DND-41 (cell line): Measurements from ENCODE around the gene CSRNP3.

ENCODE experiments used
- ATAC-seq: fragments of 200-7000 bp; cut with Tn5 transposase; 3 replicates; pipeline ENCODE4 v1.9.1; 2021; ENCODE audit warnings: low read depth; ENCODE audit not compliant: insufficient read depth
- DNase-seq: peaks from one replicate; pipeline ENCODE4 v3.0.0-alpha.2; 2020
- H2AFZ ChIP-seq: 2 replicates; pipeline ENCODE4 v1.6.0; 2012; ENCODE audit warnings: low read depth, low read length
- H3K27ac ChIP-seq: 2 replicates; pipeline ENCODE4 v1.5.1; 2012; ENCODE audit warnings: low read length, inconsistent platforms
- H3K27me3 ChIP-seq: fragments of 200-600 bp; sonication (generic); 2 replicates; pipeline ENCODE4 v1.6.0; 2012; ENCODE audit warnings: low read length, mild to moderate bottlenecking, inconsistent platforms; ENCODE audit not compliant: insufficient read depth, poor library complexity
- H3K36me3 ChIP-seq: 2 replicates; pipeline ENCODE4 v1.5.1; 2012; ENCODE audit warnings: low read length, inconsistent platforms; ENCODE audit not compliant: insufficient read depth
- H3K4me1 ChIP-seq: 2 replicates; pipeline ENCODE4 v1.5.1; 2012; ENCODE audit warnings: mild to moderate bottlenecking, low read length; ENCODE audit not compliant: insufficient read depth
- H3K4me2 ChIP-seq: 2 replicates; pipeline ENCODE4 v1.6.0; 2012; ENCODE audit warnings: mild to moderate bottlenecking, moderate library complexity, low read length, inconsistent platforms; ENCODE audit not compliant: insufficient read depth
- H3K4me3 ChIP-seq, 2 experiments: fragments of 200-600 bp in 1 of 2; shearing (Covaris generic) in 1 of 2; 2 replicates each; pipeline ENCODE4 v1.5.1; 2012 to 2016; ENCODE audit warnings: inconsistent platforms in 2 of 2, low read length in 2 of 2, mild to moderate bottlenecking in 2 of 2, low read depth in 1 of 2, moderate library complexity in 1 of 2
- H3K79me2 ChIP-seq: 2 replicates; pipeline ENCODE4 v1.6.0; 2012; ENCODE audit warnings: low read length, inconsistent platforms; ENCODE audit not compliant: insufficient read depth
- H3K9ac ChIP-seq: 2 replicates; pipeline ENCODE4 v1.6.0; 2012; ENCODE audit warnings: low read depth, mild to moderate bottlenecking, inconsistent platforms, low read length, moderate library complexity
- H3K9me3 ChIP-seq: 2 replicates; pipeline ENCODE4 v1.5.1; 2012; ENCODE audit warnings: low read length, moderate library complexity, mild to moderate bottlenecking, inconsistent platforms; ENCODE audit not compliant: insufficient read depth, severe bottlenecking
- H4K20me1 ChIP-seq: 2 replicates; pipeline ENCODE4 v1.6.0; 2012; ENCODE audit warnings: low read length; ENCODE audit not compliant: insufficient read depth
- CTCF ChIP-seq: IDR thresholded peaks from 2 replicates; pipeline ENCODE4 v1.5.1; 2012; ENCODE audit warnings: borderline replicate concordance, low read length, moderate library complexity, mild to moderate bottlenecking; ENCODE audit not compliant: poor library complexity, severe bottlenecking; ENCODE audit errors: extremely low read depth
- EZH2 ChIP-seq: IDR thresholded peaks from 3 replicates; pipeline ENCODE4 v1.6.1; 2012; ENCODE audit warnings: borderline replicate concordance, low read depth, mild to moderate bottlenecking, moderate library complexity, low read length, inconsistent platforms; ENCODE audit not compliant: severe bottlenecking

CSRNP3 gene

GRCh38 chr2:165582863-165583506, 113.5 kb downstream of the CSRNP3 start:
- Histone ChIP-seq H3K9me3 (no peaks in the 10 kb centered on the region), H3K9ac (no peak overlapping the region), H3K79me2 (no peaks in the 10 kb centered on the region), H3K27me3 (peaks cover 3% of the 10 kb centered on the region), H3K4me2 (no peak overlapping the region), H3K4me1 (no peaks in the 10 kb centered on the region), H3K4me3 (no peak overlapping the region), H3K36me3 (no peaks in the 10 kb centered on the region), H3K27ac (no peak overlapping the region), H2AFZ (no peak overlapping the region), H4K20me1 (no peaks in the 10 kb centered on the region)
- TF ChIP-seq EZH2 = no peak
- TF ChIP-seq CTCF = no peak
- DNase-seq (no peak), ATAC-seq (no peak)

- TF ChIP-seq CTCF = no peak
- TF ChIP-seq EZH2 = no peak
- Histone ChIP-seq H3K9me3 (no peaks in the 10 kb centered on the region), H3K79me2 (no peaks in the 10 kb centered on the region), H3K27me3 (peaks cover 3% of the 10 kb centered on the region), H2AFZ (no peak overlapping the region), H3K4me3 (no peak overlapping the region), H3K27ac (no peak overlapping the region), H3K4me1 (no peaks in the 10 kb centered on the region), H3K9ac (no peak overlapping the region), H3K36me3 (no peaks in the 10 kb centered on the region), H3K4me2 (no peak overlapping the region), H4K20me1 (no peaks in the 10 kb centered on the region)
- DNase-seq (no peak), ATAC-seq (no peak)
Observed at GRCh38 chr2:165584126-165584654, 114.7 kb downstream of the CSRNP3 start.

DNA sequence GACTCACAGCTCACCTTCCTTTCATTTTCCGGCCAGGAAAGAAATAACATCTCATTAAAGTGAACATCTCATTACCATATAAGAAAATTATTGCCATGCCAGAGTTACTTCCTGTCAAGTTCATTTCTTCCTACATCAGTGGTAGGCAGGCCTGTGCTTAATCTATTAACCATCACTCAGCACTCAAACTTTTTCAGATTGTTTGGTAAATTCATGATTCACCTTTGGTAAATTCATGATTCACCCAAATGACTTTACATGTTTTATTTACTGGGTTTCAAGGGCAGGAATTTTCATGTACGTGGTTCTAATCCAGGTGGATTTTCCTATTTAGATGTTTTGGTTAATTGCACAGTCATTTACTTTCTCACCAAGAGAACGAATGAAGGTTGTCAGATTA, 116.5 kb downstream of the CSRNP3 start:
- DNase-seq (no peak), ATAC-seq (no peak)
- no peak overlapping the region for H3K9ac ChIP-seq
- no peaks in the 10 kb centered on the region for H3K4me1 ChIP-seq
- H3K27ac ChIP-seq = no peak overlapping the region
- peaks cover 3% of the 10 kb centered on the region for H3K27me3 ChIP-seq
- TF ChIP-seq CTCF (no peak), EZH2 (no peak)
- no peaks in the 10 kb centered on the region for H4K20me1 ChIP-seq
- no peak overlapping the region for H3K4me3 ChIP-seq
- no peak overlapping the region for H2AFZ ChIP-seq
- H3K9me3 ChIP-seq = no peaks in the 10 kb centered on the region
- H3K36me3 ChIP-seq = no peaks in the 10 kb centered on the region
- H3K4me2 ChIP-seq = no peak overlapping the region
- H3K79me2 ChIP-seq = no peaks in the 10 kb centered on the region
